GM18861 (cell line): Measurements from ENCODE around the gene FCRL2.
A peak's percentile ranks its signal among the peaks of the same experiment; 100 is the strongest.

Experiments used
- ATAC-seq: cut with Tn5 transposase; IDR thresholded peaks from one replicate; pipeline ENCODE4 v1.9.1; 2021; ENCODE audit not compliant: unreplicated experiment

FCRL2 gene, protein sequence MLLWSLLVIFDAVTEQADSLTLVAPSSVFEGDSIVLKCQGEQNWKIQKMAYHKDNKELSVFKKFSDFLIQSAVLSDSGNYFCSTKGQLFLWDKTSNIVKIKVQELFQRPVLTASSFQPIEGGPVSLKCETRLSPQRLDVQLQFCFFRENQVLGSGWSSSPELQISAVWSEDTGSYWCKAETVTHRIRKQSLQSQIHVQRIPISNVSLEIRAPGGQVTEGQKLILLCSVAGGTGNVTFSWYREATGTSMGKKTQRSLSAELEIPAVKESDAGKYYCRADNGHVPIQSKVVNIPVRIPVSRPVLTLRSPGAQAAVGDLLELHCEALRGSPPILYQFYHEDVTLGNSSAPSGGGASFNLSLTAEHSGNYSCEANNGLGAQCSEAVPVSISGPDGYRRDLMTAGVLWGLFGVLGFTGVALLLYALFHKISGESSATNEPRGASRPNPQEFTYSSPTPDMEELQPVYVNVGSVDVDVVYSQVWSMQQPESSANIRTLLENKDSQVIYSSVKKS

GRCh38 chr1:157776971-157777391, at the start of gene FCRL2:
Gene FCRL2, minus strand, starts transcription at chr1:157777132. Its CDS starts 59 bp downstream, at chr1:157777073.
- ATAC-seq = peak; percentile 72

- no peak for ATAC-seq
Observed at GRCh38 chr1:157820299-157820698, 43.4 kb upstream of the FCRL2 start.

GRCh38 chr1:157819896-157820295, 43.0 kb upstream of the FCRL2 start, which contains the start of gene FCRL1:
Gene FCRL1, minus strand, starts transcription at chr1:157820120. Its CDS starts 83 bp downstream, at chr1:157820037.
- ATAC-seq = no peak

DNA sequence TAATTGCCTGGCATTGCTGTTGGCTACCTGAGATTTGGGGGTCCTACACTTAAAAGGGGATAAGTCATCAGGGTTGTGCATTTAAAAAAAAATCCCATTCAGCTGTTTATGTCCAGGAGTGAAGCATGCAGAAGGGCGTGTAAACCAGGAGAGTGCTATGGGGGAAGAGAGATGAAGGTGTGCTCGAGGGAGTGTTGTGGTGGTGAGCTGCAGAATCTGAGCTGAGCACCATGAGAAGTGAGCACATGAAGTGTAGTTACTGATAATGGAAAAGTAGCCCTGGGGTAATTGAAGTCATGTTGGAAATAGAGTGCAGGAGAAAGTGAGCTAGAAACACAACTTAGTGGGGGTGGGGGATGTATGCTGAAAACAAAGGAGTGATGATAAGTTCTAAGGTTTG, 42.3 kb upstream of the FCRL2 start:
- ATAC-seq = no peak

- no peak for ATAC-seq
Observed at GRCh38 chr1:157813269-157813668, 36.3 kb upstream of the FCRL2 start.

DNA sequence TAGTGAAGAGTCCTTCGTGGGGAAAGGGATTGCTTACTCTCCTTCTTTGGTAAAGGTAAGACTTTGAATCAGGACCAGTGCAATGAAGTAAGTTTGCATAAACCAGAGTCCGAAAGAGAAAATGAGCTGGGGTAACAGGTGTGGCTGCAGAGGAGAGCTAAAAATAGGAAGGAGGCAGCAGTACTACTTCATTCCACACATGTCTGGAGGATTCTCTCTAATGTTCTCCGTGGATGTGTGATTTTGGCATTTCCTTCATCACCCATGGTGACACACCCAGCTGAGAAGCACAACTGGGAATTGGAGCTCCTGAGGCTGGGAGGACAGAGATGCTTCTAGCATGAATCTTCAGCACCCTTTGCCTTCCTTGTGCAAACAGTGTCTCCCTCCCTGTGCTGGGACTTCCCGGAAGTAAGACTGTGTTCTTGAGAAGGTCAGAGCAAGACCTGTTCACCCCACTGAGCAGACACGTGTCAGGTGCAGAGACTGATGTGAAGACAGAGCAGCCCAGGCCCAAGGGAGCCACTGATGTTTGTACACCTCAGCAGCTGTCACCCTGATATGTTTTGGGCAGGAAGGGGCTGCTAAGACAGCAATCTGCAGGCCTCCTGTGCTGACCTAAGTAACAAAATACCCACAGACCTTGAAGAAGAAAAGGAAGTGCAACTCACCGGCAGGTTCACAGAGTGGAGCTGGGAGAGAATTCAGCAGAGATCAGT, 29.7 kb upstream of the FCRL2 start:
- peak; percentile 88 for ATAC-seq

GRCh38 chr1:157803851-157804250, 26.9 kb upstream of the FCRL2 start:
- ATAC-seq = no peak

GRCh38 chr1:157799996-157800395, 23.1 kb upstream of the FCRL2 start:
- ATAC-seq = no peak

GRCh38 chr1:157798211-157798610, 21.3 kb upstream of the FCRL2 start:
- no peak for ATAC-seq

GRCh38 chr1:157785248-157785647, 8.3 kb upstream of the FCRL2 start:
- no peak for ATAC-seq

DNA sequence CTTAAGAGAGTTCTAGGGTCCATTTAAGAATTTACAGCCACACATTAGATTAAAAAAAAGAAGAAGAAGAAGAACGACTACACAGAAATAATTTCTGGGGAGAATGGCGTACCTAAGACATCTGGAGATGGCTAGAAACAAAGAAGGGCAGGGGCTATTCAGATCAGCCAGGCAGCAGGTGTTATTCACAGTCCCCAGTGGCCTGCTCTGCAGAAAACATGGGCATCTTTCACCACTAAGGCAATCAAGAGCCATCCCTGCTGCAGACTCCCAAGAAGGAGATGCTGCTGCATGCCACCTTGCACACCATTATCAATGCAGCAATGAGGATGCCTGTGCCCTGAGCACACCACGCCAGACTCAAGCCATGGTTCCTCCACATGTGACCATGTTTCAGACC, 7.9 kb upstream of the FCRL2 start:
- ATAC-seq = no peak

GRCh38 chr1:157782931-157783330, 6.0 kb upstream of the FCRL2 start:
- ATAC-seq = no peak

- no peak for ATAC-seq
Observed at GRCh38 chr1:157781048-157781447, 4.1 kb upstream of the FCRL2 start.

DNA sequence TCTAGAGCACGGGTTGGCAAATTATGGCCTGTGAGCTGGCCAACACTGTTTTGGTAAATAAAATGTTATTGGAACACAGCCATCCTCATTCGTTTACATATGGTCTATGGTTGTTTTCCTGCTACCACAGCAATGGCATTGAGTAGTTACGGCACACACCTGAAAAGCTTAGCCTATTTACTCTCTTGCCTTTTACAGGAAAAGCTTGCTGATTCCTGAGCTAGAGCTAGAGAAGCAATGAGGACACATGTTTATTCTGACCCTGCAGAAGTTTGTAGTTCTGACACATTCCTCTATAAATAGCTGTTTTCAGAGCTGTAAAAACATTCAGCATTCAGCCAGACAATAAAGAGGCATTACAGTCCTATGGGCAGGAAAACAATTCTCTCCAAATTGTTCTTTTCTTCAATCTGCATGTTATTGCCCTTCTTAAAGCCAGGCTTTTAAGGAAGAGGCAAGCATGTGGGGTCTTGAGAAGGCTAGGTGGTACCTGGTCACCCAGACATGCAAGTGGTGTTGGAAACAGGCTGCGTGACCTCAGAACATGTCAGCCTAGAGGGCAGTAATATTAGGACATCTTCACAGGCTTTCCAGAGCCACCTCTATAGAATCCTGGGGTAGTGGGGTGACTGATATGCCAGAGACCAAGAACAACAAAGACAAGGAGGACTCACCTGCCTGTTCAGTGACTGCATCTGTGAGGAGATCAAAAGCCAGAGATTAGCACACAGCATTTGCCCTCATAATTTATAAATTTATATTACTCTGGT, 1.6 kb downstream of the FCRL2 start:
- no peak for ATAC-seq

GRCh38 chr1:157774412-157774811, 2.5 kb downstream of the FCRL2 start:
- no peak for ATAC-seq

DNA sequence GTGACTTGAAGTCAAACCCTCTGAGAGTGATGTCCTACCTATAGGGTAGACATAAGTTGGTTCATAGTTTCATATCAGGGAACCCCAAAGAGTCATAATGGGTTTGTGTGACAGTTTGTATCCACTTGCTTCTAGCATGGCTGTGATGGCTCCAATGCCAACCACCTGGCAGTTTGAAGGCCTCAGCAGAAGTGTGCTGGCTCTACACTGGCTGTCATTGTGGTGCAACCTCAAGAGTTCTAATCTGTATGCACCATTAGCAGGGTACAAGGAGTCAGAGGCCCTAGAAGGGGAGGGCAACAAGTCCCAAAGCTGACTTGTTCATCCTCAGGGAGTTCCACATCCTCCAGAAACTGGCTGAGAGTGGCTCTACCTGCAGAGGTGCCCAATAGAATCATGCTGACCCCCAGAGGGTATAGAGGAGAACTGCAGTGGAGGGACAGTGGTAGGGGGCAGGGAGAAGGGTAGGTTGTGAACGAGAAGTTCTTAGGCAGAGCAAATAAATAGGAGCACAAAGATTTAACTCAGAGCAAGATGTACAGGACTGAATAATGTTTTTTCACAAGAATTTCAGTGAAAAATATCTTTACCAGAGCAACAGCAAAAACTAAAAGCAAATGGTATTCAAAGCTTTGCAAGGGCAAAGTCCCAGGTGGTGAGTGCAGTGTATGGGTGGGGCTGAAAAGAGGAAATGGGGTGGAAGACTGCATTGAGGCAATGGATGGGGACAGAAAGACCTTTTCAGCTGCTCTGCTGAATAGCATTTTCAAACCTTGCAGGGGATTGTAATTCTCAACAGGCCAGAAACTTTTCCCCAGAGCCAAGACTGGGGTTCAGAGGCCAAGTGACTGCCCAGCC, 3.2 kb downstream of the FCRL2 start:
- peak; percentile 39 for ATAC-seq

DNA sequence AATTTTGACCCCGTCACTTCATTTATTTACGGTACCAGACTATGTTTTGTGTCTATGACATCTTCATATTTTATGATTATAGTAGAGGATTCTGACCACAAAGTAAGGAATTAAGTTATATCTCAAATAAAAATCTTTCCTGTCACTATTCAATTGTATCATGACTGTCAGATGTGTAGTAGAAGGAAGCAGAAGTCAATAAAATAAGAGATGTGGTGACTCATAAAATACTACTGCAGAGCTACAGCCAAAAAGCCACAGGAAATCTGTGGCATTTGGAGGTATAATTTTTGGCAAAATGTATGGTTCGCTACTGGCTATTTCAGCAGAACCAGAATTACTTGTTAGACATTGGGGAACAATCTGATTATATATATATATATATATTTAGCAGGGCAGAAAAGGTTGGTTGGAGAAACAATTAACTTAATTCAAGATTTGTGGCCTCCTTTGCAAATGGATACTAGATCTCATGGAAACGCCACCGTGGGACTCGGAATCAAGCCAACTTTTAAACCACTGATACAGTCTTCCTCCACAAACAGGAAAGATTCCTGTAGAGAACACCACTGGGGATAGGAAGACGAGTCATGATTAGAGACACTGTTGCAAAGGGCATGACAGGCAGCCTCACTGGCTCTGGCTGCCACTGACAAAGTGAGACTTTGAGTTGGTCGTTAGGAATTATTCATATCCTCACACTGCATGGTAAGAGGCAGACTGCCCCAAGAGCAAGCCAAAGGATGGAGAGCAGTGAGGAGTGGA, 5.1 kb downstream of the FCRL2 start:
- ATAC-seq = no peak

GRCh38 chr1:157770442-157771043, 6.4 kb downstream of the FCRL2 start:
- no peak for ATAC-seq

- no peak for ATAC-seq
Observed at GRCh38 chr1:157766792-157767191, 10.1 kb downstream of the FCRL2 start.
